CD4-positive, CD25-positive, alpha-beta regulatory T cell (primary cell): Measurements from ENCODE around the gene GPR68. TPM values are rescaled to one million over a fixed set of nuclear protein-coding genes. Genes with fewer than 3 reads are reported as not detected.

Experiments used
- ATAC-seq, 2 donors: fragments of 150-1000 bp; cut with Tn5 transposase; one replicate each; pipeline ENCODE4 v1.10.0; 2021; ENCODE audit warnings: low read depth in 2 of 2, moderate number of reproducible peaks in 2 of 2, moderate library complexity in 1 of 2
- DNase-seq, 3 donors: peaks; one replicate each; pipeline versions ENCODE4 v3.0.0 to v3.0.0-alpha.2; 2012 to 2022; ENCODE audit warnings: mixed read lengths in 1 of 3
- H3K27ac ChIP-seq: one replicate; pipeline ENCODE4 v1.7.0; 2013; ENCODE audit warnings: mild to moderate bottlenecking, low read length; ENCODE audit not compliant: insufficient read depth, poor library complexity, severe bottlenecking
- H3K27me3 ChIP-seq: one replicate; pipeline ENCODE4 v1.7.0; 2013; ENCODE audit warnings: low read length; ENCODE audit not compliant: control insufficient read depth, insufficient read depth
- H3K36me3 ChIP-seq: one replicate; pipeline ENCODE4 v1.7.0; 2013; ENCODE audit warnings: mild to moderate bottlenecking, low read length, moderate library complexity; ENCODE audit not compliant: control insufficient read depth, insufficient read depth
- H3K4me1 ChIP-seq: 2 replicates; pipeline ENCODE4 v1.7.0; 2013; ENCODE audit warnings: mild to moderate bottlenecking, low read length; ENCODE audit not compliant: insufficient read depth, control insufficient read depth, poor library complexity, severe bottlenecking
- H3K4me3 ChIP-seq: one replicate; pipeline ENCODE4 v1.7.0; 2013; ENCODE audit warnings: low read depth, mild to moderate bottlenecking, low read length, moderate library complexity
- H3K9me3 ChIP-seq, 2 experiments: 1 replicate in 1 of 2; 2 replicates in 1 of 2; pipeline ENCODE4 v1.7.0; 2013; ENCODE audit warnings: low read length in 2 of 2, mild to moderate bottlenecking in 1 of 2, moderate library complexity in 1 of 2; ENCODE audit not compliant: control insufficient read depth in 2 of 2
- H3K27ac Mint-ChIP-seq, 3 donors: one replicate each; pipeline ENCODE4 v1.8.0; 2020 to 2022; ENCODE audit warnings: mild to moderate bottlenecking in 3 of 3, mixed read lengths in 3 of 3, moderate library complexity in 2 of 3
- H3K27me3 Mint-ChIP-seq: one replicate; pipeline ENCODE4 v1.8.0; 2022; ENCODE audit warnings: mild to moderate bottlenecking, mixed read lengths
- H3K36me3 Mint-ChIP-seq: one replicate; pipeline ENCODE4 v1.8.0; 2020; ENCODE audit warnings: mixed read lengths
- H3K4me1 Mint-ChIP-seq, 4 donors: one replicate each; pipeline ENCODE4 v1.8.0; 2020 to 2022; ENCODE audit warnings: mixed read lengths in 4 of 4, mild to moderate bottlenecking in 1 of 4
- H3K4me3 Mint-ChIP-seq, 4 donors: one replicate each; pipeline ENCODE4 v1.8.0; 2020 to 2022; ENCODE audit warnings: mild to moderate bottlenecking in 4 of 4, mixed read lengths in 4 of 4, moderate library complexity in 3 of 4
- H3K9me3 Mint-ChIP-seq, 7 donors: one replicate each; pipeline ENCODE4 v1.8.0; 2020 to 2022; ENCODE audit warnings: mixed read lengths in 7 of 7, mild to moderate bottlenecking in 3 of 7, moderate library complexity in 2 of 7
- polyA plus RNA-seq, 4 donors: library from polyadenylated mRNA; unstranded; fragments of 300-500 nt; fragmentation: Illumina TruSeq; gene quantifications; one replicate each; pipeline ENCODE4 v1.2.3, GENCODE V29; 2021
- total RNA-seq: library from RNA; stranded (reverse); gene quantifications from one replicate; pipeline ENCODE4 v1.2.3, GENCODE V29; 2022

The GPR68 gene
- total and polyA plus RNA-seq, 5 donors from 2014 or later, result 8.5 to 19.1 (median 12.8) TPM

DNA sequence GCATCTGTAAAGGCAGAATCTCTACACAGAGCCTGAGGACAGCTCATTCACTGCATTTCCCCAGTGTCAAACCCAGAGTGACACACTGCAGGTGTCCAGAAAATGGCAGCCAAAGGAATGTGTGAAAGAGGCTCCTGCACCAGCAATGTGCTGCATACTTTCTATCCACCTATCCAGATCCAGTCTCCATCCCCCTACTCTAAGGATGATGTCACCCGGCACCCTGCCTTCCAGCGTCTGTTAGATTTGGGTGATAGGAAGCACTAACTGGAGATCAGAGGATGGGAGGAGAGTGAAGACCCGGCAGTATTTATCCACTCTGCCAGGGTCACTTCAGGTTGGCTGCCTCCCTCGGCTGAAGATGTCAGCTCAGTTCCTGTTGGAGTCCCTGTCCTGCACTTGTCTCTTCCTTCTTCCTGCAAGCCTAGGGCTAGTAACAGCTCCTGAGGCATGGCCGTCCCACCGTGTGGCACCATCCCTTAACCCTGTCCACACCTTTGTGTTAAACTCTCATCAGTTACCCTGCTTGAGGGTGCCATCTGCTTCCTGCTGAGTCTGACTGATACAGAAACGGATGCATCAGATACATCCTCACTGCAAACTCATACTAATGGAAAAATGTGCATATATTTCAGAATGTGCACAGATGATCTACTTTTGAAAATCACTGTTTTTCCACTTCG, 13.0 kb upstream of the GPR68 start:
- peaks cover 15 to 66% (median 43%) of the 10 kb centered on the region in 4 donors for H3K4me1 Mint-ChIP-seq
- Histone ChIP-seq H3K4me3 (no peak overlapping the region), H3K36me3 (no peaks in the 10 kb centered on the region), H3K9me3 (no peaks in the 10 kb centered on the region), H3K27ac (no peak overlapping the region), H3K4me1 (peaks cover 42% of the 10 kb centered on the region), H3K27me3 (no peaks in the 10 kb centered on the region)
- H3K36me3 Mint-ChIP-seq, result peaks cover 3% of the 10 kb centered on the region
- DNase-seq (no peak), ATAC-seq (peak in 1 of 2 donors; percentile 7)
- no peaks in the 10 kb centered on the region for H3K27me3 Mint-ChIP-seq
- no peaks in the 10 kb centered on the region for H3K9me3 Mint-ChIP-seq
- peak overlapping the region in 2 of 3 donors; percentile 50 to 96 for H3K27ac Mint-ChIP-seq
- peak overlapping the region in 2 of 4 donors; percentile 44 to 82 for H3K4me3 Mint-ChIP-seq

DNA sequence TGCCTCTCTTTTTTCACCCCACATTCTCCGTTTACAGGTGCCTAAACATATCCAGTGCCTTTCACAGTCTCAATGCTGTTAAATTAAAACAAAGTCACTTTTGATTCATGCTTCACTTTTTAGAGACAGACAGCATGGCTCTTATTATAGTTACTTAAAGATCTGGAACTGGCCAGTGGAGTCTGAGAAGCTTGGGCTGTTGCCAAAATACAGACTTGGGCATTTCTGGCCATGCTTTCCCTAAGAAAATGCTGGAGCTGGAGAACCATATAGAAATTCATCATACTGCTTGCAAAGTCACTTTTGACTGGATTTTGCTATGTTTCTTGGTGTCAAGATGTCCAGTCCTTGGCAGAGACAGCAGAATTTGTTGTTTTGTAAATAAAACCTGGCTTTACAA, 12.2 kb upstream of the GPR68 start:
- Histone ChIP-seq H3K27ac (no peak overlapping the region), H3K4me3 (no peak overlapping the region), H3K4me1 (peaks cover 48% of the 10 kb centered on the region), H3K27me3 (no peaks in the 10 kb centered on the region), H3K36me3 (no peaks in the 10 kb centered on the region), H3K9me3 (no peaks in the 10 kb centered on the region)
- H3K9me3 Mint-ChIP-seq, result no peaks in the 10 kb centered on the region
- H3K36me3 Mint-ChIP-seq, result peaks cover 6% of the 10 kb centered on the region
- H3K27ac Mint-ChIP-seq, result peak overlapping the region in 2 of 3 donors; percentile 89 to 91
- no peaks in the 10 kb centered on the region for H3K27me3 Mint-ChIP-seq
- H3K4me3 Mint-ChIP-seq, result peak overlapping the region in 1 of 4 donors; percentile 28
- DNase-seq, result no peak
- no peak for ATAC-seq
- peaks cover 20 to 70% (median 47%) of the 10 kb centered on the region in 4 donors for H3K4me1 Mint-ChIP-seq

DNA sequence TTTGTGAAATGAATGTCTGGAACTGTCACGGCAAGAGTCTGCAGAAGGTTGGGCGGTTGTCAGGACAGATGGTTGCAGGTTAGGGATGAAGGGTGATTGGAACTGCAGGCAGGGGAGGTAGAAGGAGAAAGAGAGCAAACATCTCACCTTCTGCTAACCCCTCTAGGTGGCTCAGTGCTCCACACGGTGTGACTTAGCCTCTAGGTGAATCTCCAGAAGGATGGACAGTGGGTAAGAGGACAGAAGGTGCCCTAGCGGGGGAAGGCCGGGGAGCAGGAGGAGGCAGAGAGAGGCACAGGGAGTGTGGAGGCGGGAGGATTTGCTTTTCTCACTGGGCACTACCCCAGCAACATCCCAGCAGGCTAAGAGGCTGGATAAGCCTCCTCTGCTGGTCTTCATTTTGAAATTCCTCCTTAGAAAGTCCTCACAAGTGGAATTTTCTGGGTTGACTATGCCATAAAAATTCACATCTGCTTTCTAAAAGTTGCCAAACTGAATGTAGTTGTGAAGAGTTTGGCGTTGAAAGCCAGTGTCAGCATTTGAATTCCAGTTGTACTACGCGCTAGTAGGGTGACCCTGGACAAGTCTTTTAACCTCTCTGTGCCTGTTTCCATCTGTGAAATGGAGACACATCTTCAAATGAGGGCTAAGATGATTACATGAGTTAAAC, 10.7 kb upstream of the GPR68 start:
- Mint-ChIP-seq H3K4me3 (peak overlapping the region; percentile 44 to 96 (median 90)), H3K27me3 (no peaks in the 10 kb centered on the region), H3K27ac (peak overlapping the region; percentile 91 to 99 (median 93)), H3K36me3 (peaks cover 3% of the 10 kb centered on the region), H3K4me1 (peaks cover 26 to 76% (median 53%) of the 10 kb centered on the region in 4 donors), H3K9me3 (no peaks in the 10 kb centered on the region)
- ATAC-seq (no peak), DNase-seq (no peak)
- H3K9me3 ChIP-seq, result no peaks in the 10 kb centered on the region
- H3K4me3 ChIP-seq, result no peak overlapping the region
- peak overlapping the region; percentile 79 for H3K27ac ChIP-seq
- peaks cover 60% of the 10 kb centered on the region for H3K4me1 ChIP-seq
- H3K36me3 ChIP-seq, result no peaks in the 10 kb centered on the region
- no peaks in the 10 kb centered on the region for H3K27me3 ChIP-seq

DNA sequence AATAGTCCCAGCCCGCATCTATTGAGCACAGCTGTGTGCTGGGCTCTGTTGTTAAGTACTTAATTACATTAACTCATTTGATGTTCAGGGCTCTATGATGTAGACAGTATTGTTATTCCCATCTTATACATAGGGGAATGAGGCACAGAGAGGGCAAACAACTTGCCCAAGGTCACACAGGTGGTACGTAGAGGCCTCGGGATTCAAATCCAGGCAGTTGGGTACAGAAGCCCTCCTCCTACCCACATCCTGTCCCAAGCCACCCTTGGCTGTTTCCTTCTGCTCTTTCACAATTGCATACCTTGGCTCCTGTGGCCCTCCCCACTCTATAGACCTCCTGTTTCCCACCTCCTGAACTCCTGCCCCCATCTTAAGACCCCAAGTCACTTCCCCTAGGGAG, 10.0 kb upstream of the GPR68 start:
- no peaks in the 10 kb centered on the region for H3K9me3 Mint-ChIP-seq
- H3K36me3 Mint-ChIP-seq, result peaks cover 3% of the 10 kb centered on the region
- Histone ChIP-seq H3K4me1 (peaks cover 67% of the 10 kb centered on the region), H3K36me3 (no peaks in the 10 kb centered on the region), H3K9me3 (no peaks in the 10 kb centered on the region), H3K27me3 (no peaks in the 10 kb centered on the region), H3K4me3 (peak overlapping the region; percentile 31), H3K27ac (peak overlapping the region; percentile 79)
- ATAC-seq (peak; percentile 31 to 45), DNase-seq (peak in 2 of 3 donors; percentile 47 to 83)
- peak overlapping the region; percentile 88 to 96 (median 91) for H3K4me3 Mint-ChIP-seq
- H3K27ac Mint-ChIP-seq, result peak overlapping the region; percentile 91 to 99 (median 93)
- H3K4me1 Mint-ChIP-seq, result peaks cover 28 to 83% (median 59%) of the 10 kb centered on the region in 4 donors
- no peaks in the 10 kb centered on the region for H3K27me3 Mint-ChIP-seq

DNA sequence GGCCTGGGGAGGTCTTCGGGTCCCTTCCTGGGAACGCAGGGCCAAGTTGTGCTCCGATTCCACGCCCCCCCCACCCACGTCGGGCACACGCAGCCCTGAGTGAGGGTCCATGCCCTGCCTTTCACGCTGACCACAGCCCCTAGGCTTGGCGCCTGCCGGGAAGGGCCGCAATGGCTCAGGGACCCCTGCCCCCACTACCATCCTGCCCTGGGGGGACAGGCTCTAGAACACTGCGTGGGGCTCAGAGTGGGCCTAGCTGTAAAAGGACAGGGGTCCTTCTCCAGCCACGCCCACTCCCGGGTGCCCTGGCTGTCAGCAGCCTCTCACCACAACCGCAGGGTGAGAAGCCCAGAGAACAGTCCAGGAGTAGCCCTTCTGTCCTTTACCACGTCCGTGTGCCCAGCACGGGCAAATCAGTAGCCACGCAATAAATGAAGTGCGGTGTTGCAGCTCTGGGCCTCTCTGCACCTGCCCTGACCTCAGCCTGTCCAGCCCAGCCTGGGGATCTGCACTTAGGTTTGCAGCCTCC, 9.4 kb upstream of the GPR68 start:
- Mint-ChIP-seq H3K9me3 (no peaks in the 10 kb centered on the region), H3K4me1 (peaks cover 28 to 85% (median 60%) of the 10 kb centered on the region in 4 donors), H3K27ac (peak overlapping the region; percentile 91 to 99 (median 93)), H3K4me3 (peak overlapping the region; percentile 88 to 96 (median 91)), H3K27me3 (no peaks in the 10 kb centered on the region), H3K36me3 (peaks cover 3% of the 10 kb centered on the region)
- no peaks in the 10 kb centered on the region for H3K36me3 ChIP-seq
- H3K9me3 ChIP-seq, result no peaks in the 10 kb centered on the region
- ATAC-seq, result no peak
- peak overlapping the region; percentile 79 for H3K27ac ChIP-seq
- H3K27me3 ChIP-seq, result no peaks in the 10 kb centered on the region
- DNase-seq, result no peak
- no peak overlapping the region for H3K4me3 ChIP-seq
- peaks cover 73% of the 10 kb centered on the region for H3K4me1 ChIP-seq

DNA sequence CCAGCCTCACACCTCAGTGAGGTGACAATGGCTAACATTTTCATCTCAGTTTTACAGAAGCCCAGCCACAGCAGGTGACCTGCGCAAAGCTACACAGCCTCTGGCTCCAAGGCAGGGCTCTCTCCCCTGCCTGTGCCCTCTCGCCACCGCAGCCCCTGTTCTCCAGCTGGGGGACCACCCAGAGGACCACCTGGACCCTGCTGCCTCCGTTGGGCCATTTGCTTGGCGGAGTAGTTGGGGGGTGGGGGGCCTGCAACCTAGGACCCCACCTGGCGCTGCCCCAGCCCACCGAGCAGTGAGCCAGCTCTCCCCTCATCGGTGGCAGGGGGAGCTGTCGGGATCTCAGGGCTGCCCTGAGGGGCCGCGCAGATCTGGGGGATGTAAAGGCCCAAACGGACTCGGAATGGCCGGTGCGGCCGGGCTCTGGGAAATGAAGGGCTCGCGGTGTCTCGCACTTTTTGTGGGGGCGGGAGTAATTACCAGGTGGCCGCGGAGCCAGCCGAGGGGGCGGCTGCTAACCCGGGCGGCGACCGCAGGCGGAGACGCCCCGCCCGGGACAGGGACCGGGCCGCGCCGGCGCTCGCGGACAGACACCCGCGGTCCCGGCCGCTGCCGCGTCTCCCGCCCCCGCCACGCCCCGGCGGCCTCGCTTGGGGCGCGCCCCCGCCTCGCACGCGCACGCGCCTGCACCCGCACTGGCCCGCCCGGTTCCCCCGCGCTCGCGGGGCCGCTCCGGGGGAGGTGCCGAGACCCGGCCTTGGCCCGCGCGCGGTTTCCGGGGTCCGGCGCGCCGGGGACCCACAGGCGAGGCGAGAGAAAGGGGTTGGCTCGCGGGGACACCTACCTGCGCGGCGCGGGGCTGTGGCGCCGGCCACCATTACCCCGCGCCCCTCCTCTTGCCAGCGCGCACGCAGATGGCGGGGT, 8.6 kb upstream of the GPR68 start:
- no peak overlapping the region for H3K4me3 ChIP-seq
- DNase-seq (peak; percentile 37 to 53 (median 48)), ATAC-seq (peak; percentile 17 to 25)
- H3K27me3 Mint-ChIP-seq, result no peaks in the 10 kb centered on the region
- no peaks in the 10 kb centered on the region for H3K27me3 ChIP-seq
- peaks cover 3% of the 10 kb centered on the region for H3K36me3 Mint-ChIP-seq
- H3K27ac Mint-ChIP-seq, result peak overlapping the region; percentile 29 to 99 (median 93)
- peak overlapping the region; percentile 65 to 91 (median 86) for H3K4me3 Mint-ChIP-seq
- H3K4me1 Mint-ChIP-seq, result peaks cover 28 to 87% (median 64%) of the 10 kb centered on the region in 4 donors
- peaks cover 77% of the 10 kb centered on the region for H3K4me1 ChIP-seq
- no peaks in the 10 kb centered on the region for H3K9me3 Mint-ChIP-seq
- no peaks in the 10 kb centered on the region for H3K36me3 ChIP-seq
- H3K27ac ChIP-seq, result peak overlapping the region; percentile 98
- no peaks in the 10 kb centered on the region for H3K9me3 ChIP-seq

DNA sequence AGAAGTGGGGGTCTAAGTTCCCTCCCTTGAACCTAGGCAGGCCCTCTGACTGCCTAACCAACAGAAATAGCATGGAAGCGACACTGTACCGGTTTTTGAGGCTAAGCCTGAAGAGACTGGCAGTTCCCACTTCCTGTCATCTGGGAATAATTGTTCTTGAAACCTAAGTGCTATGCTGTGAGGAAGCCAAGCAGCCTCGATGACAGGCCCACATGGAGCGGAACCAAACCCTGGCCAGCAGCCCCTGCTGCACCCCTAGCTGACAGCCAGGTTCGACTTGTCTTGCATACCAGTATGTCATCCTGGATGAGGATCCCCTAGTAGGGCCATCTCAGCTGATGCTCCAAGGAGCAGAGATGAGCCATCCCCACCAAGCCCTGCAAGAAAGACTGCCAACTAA, 6.4 kb upstream of the GPR68 start:
- Histone ChIP-seq H3K36me3 (peaks cover 2% of the 10 kb centered on the region), H3K4me3 (peak overlapping the region; percentile 61), H3K27me3 (no peaks in the 10 kb centered on the region), H3K4me1 (peaks cover 89% of the 10 kb centered on the region), H3K27ac (peak overlapping the region; percentile 98), H3K9me3 (no peaks in the 10 kb centered on the region)
- DNase-seq (no peak), ATAC-seq (no peak)
- Mint-ChIP-seq H3K4me1 (peaks cover 32 to 89% (median 68%) of the 10 kb centered on the region in 4 donors), H3K4me3 (peak overlapping the region in 3 of 4 donors; percentile 79 to 83 (median 81)), H3K27ac (peak overlapping the region; percentile 94 to 99 (median 96)), H3K27me3 (no peaks in the 10 kb centered on the region), H3K36me3 (peaks cover 11% of the 10 kb centered on the region), H3K9me3 (peaks cover 0 to 8% (median 3%) of the 10 kb centered on the region in 7 donors)
